Inflammatory macrophage (primary cell): ENCODE data around the gene ATP2B3.
A peak's percentile ranks its signal among the peaks of the same experiment; 100 is the strongest.

Source experiments
- DNase-seq, 2 donors: peaks; one replicate each; pipeline ENCODE4 v3.0.0-alpha.2; 2020 to 2022
- total RNA-seq, 18 experiments: gene quantifications; one replicate each; lab custom pipeline; 2026; ENCODE audit warnings: mixed read lengths in 6 of 18, inconsistent platforms in 2 of 18; lab: John Stamatoyannopoulos, UW

ATP2B3 gene
- 0.16 to 1.5 (median 0.54) reads per million in 18 experiments for total RNA-seq

DNA sequence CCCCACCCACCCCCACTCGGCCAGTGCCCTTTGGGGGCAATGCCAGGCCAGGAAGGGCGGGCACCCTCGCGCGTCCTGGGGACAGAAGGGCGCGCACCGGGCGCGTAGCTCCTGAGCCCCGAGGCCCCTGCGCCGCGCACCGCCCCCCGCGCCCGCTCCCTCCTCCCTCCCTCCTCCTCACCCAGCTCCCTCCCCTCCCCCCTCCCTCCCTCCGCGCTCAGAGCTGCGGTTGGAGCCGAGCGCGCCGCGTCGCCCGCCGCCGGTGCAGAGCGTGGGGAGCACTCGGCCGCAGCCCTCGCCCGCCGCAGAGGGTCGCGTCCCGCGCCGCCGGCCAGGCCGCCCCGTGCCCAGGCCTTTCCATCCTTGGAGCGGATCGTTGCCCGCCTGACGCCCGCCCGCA is at the start of gene ATP2B3:
Gene ATP2B3, plus strand, starts transcription at position 220 of the 400 bp plus-strand sequence. CDS start 18,606 bp downstream, outside the sequence.
- DNase-seq: no peak

- no peak for DNase-seq
Measured at GRCh38 chrX:153468008-153468580, 49.3 kb upstream of the ATP2B3 start.

GRCh38 chrX:153469811-153470410 is 47.5 kb upstream of the ATP2B3 start:
- peak; percentile 2 to 15 for DNase-seq

GRCh38 chrX:153470411-153471363 is 46.8 kb upstream of the ATP2B3 start, which contains the start of gene HAUS7:
HAUS7 (minus strand) TSS chrX:153470576; CDS start chrX:153470557, 19 bp downstream.
- peak; percentile 87 to 89 for DNase-seq

DNA sequence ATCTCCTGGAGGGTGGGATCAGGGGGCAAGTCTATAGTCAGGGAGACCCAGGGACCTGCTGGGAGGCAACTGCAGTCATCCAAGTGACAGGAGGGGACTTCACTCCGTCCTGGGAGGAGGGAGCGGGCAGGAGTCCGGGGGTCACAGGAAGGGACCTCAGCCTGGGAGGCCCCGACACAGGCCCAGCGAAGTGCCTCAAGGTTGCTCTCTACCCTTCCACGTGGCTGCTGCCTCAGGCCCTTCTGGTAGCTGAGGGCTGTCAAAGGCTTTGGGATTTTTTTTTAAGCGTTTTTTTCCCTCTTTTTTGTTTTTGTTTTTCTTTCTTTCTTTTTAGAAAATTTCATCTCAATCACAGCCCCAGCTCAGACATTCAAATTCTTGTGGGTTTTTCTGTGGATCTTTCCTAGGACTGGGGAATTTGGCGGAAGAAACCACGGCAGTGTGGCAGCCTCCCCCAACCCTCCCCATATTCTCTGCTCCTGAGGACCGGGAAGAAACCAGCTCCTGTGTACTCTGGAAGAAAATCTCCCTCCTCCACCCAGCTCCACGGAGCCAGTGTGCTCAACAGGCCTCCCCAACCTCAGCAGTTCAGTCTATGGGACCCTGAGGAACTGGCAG is 45.7 kb upstream of the ATP2B3 start:
- DNase-seq: no peak

GRCh38 chrX:153473126-153473525 is 44.3 kb upstream of the ATP2B3 start:
- no peak for DNase-seq

DNA sequence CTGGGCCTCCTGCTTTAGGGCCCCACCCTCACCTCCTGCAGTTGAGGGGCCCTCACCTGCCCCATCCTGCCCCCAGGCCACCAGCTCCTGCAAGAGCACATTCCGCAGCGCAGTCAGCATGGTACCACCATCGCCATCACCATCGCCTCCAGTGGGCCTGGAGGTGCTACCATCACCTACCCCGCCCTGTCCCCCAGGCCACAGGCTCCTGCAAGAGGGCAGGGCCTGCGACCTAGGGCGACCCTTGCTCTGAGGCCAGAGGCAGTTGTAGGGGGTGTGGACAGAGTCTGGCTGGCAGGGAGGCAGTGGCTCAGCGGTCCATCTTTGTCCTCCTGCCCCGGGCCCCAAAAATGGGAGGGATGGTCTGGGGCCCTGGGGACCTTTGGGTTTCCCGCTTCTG is 43.2 kb upstream of the ATP2B3 start:
- no peak for DNase-seq

- DNase-seq: peak in 1 of 2 donors; percentile 30
Measured at GRCh38 chrX:153474718-153475117, 42.7 kb upstream of the ATP2B3 start.

- no peak for DNase-seq
Measured at GRCh38 chrX:153475271-153475670, 42.2 kb upstream of the ATP2B3 start.

- no peak for DNase-seq
Measured at GRCh38 chrX:153475751-153476281, 41.6 kb upstream of the ATP2B3 start.

DNA sequence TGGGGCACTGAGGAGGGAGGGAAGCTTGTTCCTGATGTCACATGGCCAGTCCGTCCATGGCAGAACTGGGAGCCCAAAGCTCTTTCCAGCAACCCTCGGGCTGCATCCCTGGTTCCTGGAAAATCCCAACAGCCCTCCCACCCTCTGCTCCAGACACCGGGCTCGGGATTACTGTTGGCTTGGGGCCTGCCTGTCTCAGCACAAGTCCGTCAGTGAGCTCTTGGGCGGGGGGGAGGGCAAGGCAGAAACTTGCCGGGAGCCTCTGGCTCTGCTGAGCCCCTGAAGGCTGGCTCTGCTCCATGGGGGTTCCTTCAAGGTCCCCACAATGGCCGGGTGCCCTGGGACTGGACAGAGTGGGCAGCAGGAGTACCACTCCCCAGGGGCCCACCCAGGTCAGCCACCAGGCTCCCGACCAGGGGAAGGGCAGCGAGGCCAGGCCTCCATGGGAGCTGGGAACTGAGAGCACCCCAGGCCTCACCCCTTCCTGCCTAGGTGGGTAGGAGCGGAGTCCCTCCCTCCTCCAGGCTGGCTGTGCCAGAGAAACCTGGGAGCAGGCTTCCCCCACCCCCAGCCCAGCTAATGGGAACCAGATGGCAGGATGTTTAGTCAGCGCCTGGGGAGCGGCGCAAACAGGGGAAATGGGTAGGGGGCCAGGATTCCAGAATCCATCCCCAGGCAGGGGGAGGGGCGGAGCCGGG is 40.6 kb upstream of the ATP2B3 start:
- DNase-seq: no peak

DNA sequence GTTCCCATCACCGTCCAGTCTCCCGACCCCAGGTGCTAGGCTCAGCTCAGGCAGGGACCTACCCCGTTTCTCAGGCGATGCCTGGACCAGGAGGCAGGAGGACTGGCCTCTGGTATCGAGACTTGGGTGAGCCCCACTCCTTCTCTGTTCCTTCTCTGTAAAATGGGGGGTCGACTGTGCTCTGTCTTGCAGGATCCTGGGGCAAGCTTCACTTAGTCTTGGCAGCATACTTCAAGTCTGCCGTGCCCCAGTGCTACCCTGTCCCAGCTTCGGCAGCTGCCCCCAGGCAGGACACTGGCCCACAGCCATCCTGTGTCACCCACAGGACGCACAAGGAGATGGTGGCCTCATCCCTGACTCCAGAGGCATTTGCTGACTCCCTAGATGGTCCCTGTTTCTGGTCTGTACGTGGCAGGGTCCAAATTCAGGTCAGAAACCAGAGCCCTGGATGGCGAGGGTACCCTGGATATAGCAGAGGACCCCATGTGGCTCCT is 40.0 kb upstream of the ATP2B3 start:
- no peak for DNase-seq

DNA sequence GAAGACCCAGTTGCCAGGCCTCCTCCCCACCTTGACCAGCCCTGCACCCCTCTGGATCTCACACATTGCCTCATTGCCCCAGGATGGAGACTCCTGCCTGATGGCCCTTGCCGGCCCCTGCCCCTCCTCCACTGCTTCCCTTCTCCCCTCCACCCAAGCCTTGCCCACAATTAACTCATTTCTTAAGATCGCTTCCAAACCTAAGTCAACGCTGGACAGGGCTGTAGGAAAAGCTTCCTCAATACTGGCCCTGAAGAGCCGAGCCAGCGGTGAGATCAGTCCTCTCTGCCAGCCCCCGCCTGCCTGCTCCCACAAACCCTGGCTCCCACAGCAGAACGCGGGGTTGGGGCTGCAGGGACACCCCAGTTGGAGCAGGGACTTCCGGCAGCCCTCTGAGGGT is 39.5 kb upstream of the ATP2B3 start:
- DNase-seq: no peak

GRCh38 chrX:153478746-153479145 is 38.7 kb upstream of the ATP2B3 start:
- no peak for DNase-seq

DNA sequence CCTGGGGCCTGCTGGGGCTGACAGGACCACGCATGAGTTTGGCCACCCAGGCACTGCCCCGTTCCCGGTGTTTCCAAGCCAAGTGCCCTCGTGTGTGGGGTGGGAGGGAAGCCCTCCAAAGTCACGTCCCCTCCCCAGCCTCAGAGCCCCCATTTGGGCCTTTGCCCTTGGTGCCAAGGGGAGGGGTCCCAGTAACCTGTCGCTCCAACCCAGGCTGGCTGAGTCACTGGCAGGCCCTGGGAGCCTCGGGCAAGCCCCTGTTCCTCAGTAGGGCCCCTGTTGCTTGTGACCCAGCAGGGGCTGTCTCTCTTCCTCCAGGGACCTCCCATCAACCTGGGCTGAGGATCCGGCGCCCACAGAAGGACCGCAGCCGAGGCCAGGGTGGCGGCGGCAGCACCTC is 36.4 kb upstream of the ATP2B3 start:
- no peak for DNase-seq

GRCh38 chrX:153482376-153483015 is 34.9 kb upstream of the ATP2B3 start:
- DNase-seq: no peak

GRCh38 chrX:153485396-153486080 is 31.9 kb upstream of the ATP2B3 start:
- DNase-seq: no peak

DNA sequence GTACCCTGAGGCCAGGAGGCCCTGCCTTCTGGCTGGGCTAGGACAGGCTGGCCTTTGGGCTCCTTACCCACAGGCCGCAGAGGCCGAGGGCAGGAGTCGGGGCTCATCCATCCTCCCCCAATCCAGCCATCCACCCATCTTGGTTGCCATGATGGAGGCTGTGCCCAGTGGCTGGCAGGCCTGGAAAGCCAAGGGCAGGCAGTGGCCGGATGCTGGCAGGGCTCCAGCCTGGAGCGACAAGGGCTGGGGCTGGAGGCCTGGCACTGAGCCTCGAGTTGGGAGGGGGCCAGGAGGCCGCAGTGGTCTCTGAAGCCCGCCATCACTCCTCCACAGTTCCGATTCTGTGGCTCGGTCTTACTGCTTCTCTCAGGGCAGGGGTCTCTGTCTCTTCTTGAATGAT is 31.3 kb upstream of the ATP2B3 start:
- no peak for DNase-seq

GRCh38 chrX:153487590-153488071 is 29.8 kb upstream of the ATP2B3 start:
- no peak for DNase-seq

- DNase-seq: no peak
Measured at GRCh38 chrX:153488231-153488914, 29.1 kb upstream of the ATP2B3 start.
